H1 (cell line): ENCODE measurements around the gene PLEKHG3. TPM values are rescaled to one million over a fixed set of nuclear protein-coding genes. Genes with fewer than 3 reads are reported as not detected.

Source experiments
- CTCF ChIA-PET: fragments of 300-600 bp; sonication (Branson Sonifier 250); formaldehyde crosslinking; loops from one replicate; lab custom pipeline; 2021; ENCODE audit not compliant: partially characterized antibody; lab: Charles Lee
- POLR2A ChIA-PET: fragments of 300-600 bp; sonication (Branson Sonifier 250); formaldehyde crosslinking; loops from one replicate; lab custom pipeline; 2021; ENCODE audit warnings: inconsistent platforms; ENCODE audit not compliant: partially characterized antibody; lab: Charles Lee
- DNase-seq, 2 experiments: peaks; one replicate each; pipeline versions ENCODE4 v3.0.0 to v3.0.0-alpha.2; 2010 to 2022; ENCODE audit warnings: low spot score in 2 of 2, low read depth in 1 of 2, mixed read lengths in 1 of 2
- FAIRE-seq: peaks from 2 replicates; lab custom pipeline; 2011; peaks lifted over from hg19 to GRCh38; lab: Jason Lieb, UNC
- H2AFZ ChIP-seq: 2 replicates; pipeline ENCODE4 v1.8.1; 2012; ENCODE audit warnings: low read length, inconsistent platforms
- H2AK5ac ChIP-seq: 2 replicates; pipeline ENCODE4 v1.6.1; 2013; ENCODE audit warnings: low read depth, low read length
- H2BK120ac ChIP-seq: replicated peaks from 2 replicates; pipeline ENCODE3; 2013; ENCODE audit warnings: low read depth, low read length, inconsistent platforms
- H2BK12ac ChIP-seq: 2 replicates; pipeline ENCODE4 v1.6.1; 2013; ENCODE audit warnings: low read depth, low read length
- H2BK15ac ChIP-seq: 2 replicates; pipeline ENCODE4 v1.6.1; 2013; ENCODE audit warnings: low read length
- H2BK20ac ChIP-seq: 2 replicates; pipeline ENCODE4 v1.6.1; 2013; ENCODE audit warnings: low read length
- H2BK5ac ChIP-seq: 2 replicates; pipeline ENCODE4 v1.6.1; 2013; ENCODE audit warnings: low read depth, low read length
- H3K14ac ChIP-seq: 2 replicates; pipeline ENCODE4 v1.6.1; 2013; ENCODE audit warnings: inconsistent platforms; ENCODE audit not compliant: insufficient read length
- H3K18ac ChIP-seq: 2 replicates; pipeline ENCODE4 v1.6.1; 2013; ENCODE audit warnings: low read length; ENCODE audit errors: extremely low read depth
- H3K23ac ChIP-seq: 2 replicates; pipeline ENCODE4 v1.6.1; 2013; ENCODE audit warnings: inconsistent platforms; ENCODE audit not compliant: insufficient read length
- H3K23me2 ChIP-seq: 2 replicates; pipeline ENCODE4 v1.6.1; 2013; ENCODE audit warnings: low read depth, low read length
- H3K27ac ChIP-seq: 2 replicates; pipeline ENCODE4 v1.6.1; 2011; ENCODE audit warnings: low read depth, low read length, inconsistent platforms
- H3K27me3 ChIP-seq, 4 experiments: replicated peaks in 1 of 4; 1 replicate in 1 of 4; 2 replicates in 3 of 4; pipeline versions ENCODE4 v1.6.1 to v1.8.1; 2011 to 2013; ENCODE audit warnings: low read length in 3 of 4, mild to moderate bottlenecking in 3 of 4, inconsistent platforms in 2 of 4, mixed read lengths in 2 of 4, moderate library complexity in 1 of 4; ENCODE audit not compliant: control insufficient read depth in 3 of 4, insufficient read depth in 3 of 4; ENCODE audit errors: extremely low read depth in 1 of 4
- H3K36me3 ChIP-seq, 4 experiments: 2 replicates each; pipeline versions ENCODE4 v1.6.1 to v1.8.1; 2011 to 2013; ENCODE audit warnings: mild to moderate bottlenecking in 4 of 4, low read length in 3 of 4, moderate library complexity in 2 of 4, control low read depth in 1 of 4, inconsistent platforms in 1 of 4; ENCODE audit not compliant: insufficient read depth in 4 of 4, control insufficient read depth in 2 of 4
- H3K4ac ChIP-seq: replicated peaks from 2 replicates; pipeline ENCODE3; 2013; ENCODE audit warnings: low read length, low read depth, mixed read lengths, inconsistent platforms; ENCODE audit not compliant: insufficient read length
- H3K4me1 ChIP-seq, 4 experiments: replicated peaks in 1 of 4; 1 replicate in 1 of 4; 2 replicates in 3 of 4; pipeline versions ENCODE4 v1.6.1 to v1.8.1; 2011 to 2013; ENCODE audit warnings: low read length in 3 of 4, inconsistent platforms in 2 of 4, mixed read lengths in 1 of 4; ENCODE audit not compliant: insufficient read depth in 4 of 4, control insufficient read depth in 3 of 4
- H3K4me2 ChIP-seq, 2 experiments: 2 replicates each; pipeline versions ENCODE4 v1.6.1 to v1.8.1; 2011 to 2013; ENCODE audit warnings: low read depth in 2 of 2, low read length in 2 of 2, control low read depth in 1 of 2, inconsistent platforms in 1 of 2, mild to moderate bottlenecking in 1 of 2; ENCODE audit not compliant: insufficient read depth in 1 of 2
- H3K4me3 ChIP-seq, 4 experiments: fragments of 200-600, 300-600 bp in 1 of 4; sonication (generic), shearing (Covaris generic), sonication (Bioruptor Twin) in 1 of 4; 2 replicates each; pipeline versions ENCODE4 v1.5.1 to v1.8.1; 2011 to 2016; ENCODE audit warnings: low read length in 4 of 4, low read depth in 3 of 4, control low read depth in 2 of 4, inconsistent platforms in 2 of 4, mild to moderate bottlenecking in 2 of 4, mixed read lengths in 1 of 4, moderate library complexity in 1 of 4; ENCODE audit not compliant: insufficient read depth in 2 of 4; ENCODE audit errors: extremely low read depth in 1 of 4
- H3K56ac ChIP-seq: replicated peaks from 2 replicates; pipeline ENCODE3; 2013; ENCODE audit warnings: low read depth, mild to moderate bottlenecking, mixed read lengths, low read length, inconsistent platforms; ENCODE audit not compliant: insufficient read length
- H3K79me1 ChIP-seq: 2 replicates; pipeline ENCODE4 v1.6.1; 2013; ENCODE audit warnings: low read depth, low read length, control low read depth
- H3K79me2 ChIP-seq, 2 experiments: 2 replicates each; pipeline versions ENCODE4 v1.6.1 to v1.8.1; 2012 to 2013; ENCODE audit warnings: low read length in 2 of 2, mild to moderate bottlenecking in 2 of 2, inconsistent platforms in 1 of 2; ENCODE audit not compliant: insufficient read depth in 2 of 2, control insufficient read depth in 1 of 2
- H3K9ac ChIP-seq, 4 experiments: replicated peaks in 1 of 4; 1 replicate in 1 of 4; 2 replicates in 3 of 4; pipeline versions ENCODE4 v1.6.1 to v1.8.1; 2011 to 2013; ENCODE audit warnings: low read depth in 3 of 4, low read length in 3 of 4, control low read depth in 2 of 4, mild to moderate bottlenecking in 2 of 4, moderate library complexity in 2 of 4, inconsistent platforms in 1 of 4; ENCODE audit errors: extremely low read depth in 1 of 4
- H3K9me3 ChIP-seq, 2 experiments: 2 replicates each; pipeline versions ENCODE4 v1.6.1 to v1.8.1; 2012 to 2013; ENCODE audit warnings: mild to moderate bottlenecking in 2 of 2, moderate library complexity in 2 of 2, control low read depth in 1 of 2, inconsistent platforms in 1 of 2, low read depth in 1 of 2, low read length in 1 of 2, mixed read lengths in 1 of 2; ENCODE audit not compliant: insufficient read depth in 2 of 2
- H4K20me1 ChIP-seq, 2 experiments: replicated peaks in 1 of 2; 2 replicates each; pipeline versions ENCODE3 to v1.8.1; 2011 to 2013; ENCODE audit warnings: inconsistent platforms in 2 of 2, low read length in 2 of 2, mild to moderate bottlenecking in 1 of 2; ENCODE audit not compliant: insufficient read depth in 2 of 2, control insufficient read depth in 1 of 2
- H4K5ac ChIP-seq: 2 replicates; pipeline ENCODE4 v1.6.1; 2013; ENCODE audit warnings: low read length, low read depth, mixed read lengths, inconsistent platforms; ENCODE audit not compliant: insufficient read length
- H4K8ac ChIP-seq: 2 replicates; pipeline ENCODE4 v1.8.0; 2013; ENCODE audit warnings: mild to moderate bottlenecking, moderate library complexity, low read length, inconsistent platforms; ENCODE audit not compliant: insufficient read depth; ENCODE audit errors: extremely low read depth
- H4K91ac ChIP-seq: replicated peaks from 2 replicates; pipeline ENCODE3; 2013; ENCODE audit warnings: low read length, mixed read lengths, inconsistent platforms; ENCODE audit not compliant: insufficient read length
- ASH2L ChIP-seq: fragments of 200-600, 300-600 bp; sonication (generic); IDR thresholded peaks from one replicate; pipeline ENCODE4 v1.7.1; 2017; ENCODE audit warnings: low read length
- CHD2 ChIP-seq: IDR thresholded peaks from 2 replicates; pipeline ENCODE4 v1.6.1; 2012; ENCODE audit warnings: low read length, improper control_type of control experiment
- GTF2F1 ChIP-seq: IDR thresholded peaks from 2 replicates; pipeline ENCODE4 v1.6.1; 2012; ENCODE audit warnings: low read depth, low read length, improper control_type of control experiment, borderline replicate concordance
- SP4 ChIP-seq: IDR thresholded peaks from 2 replicates; pipeline ENCODE4 v1.6.1; 2012; ENCODE audit warnings: low read length, inconsistent platforms
- TEAD4 ChIP-seq: IDR thresholded peaks from 2 replicates; pipeline ENCODE4 v1.6.1; 2012; ENCODE audit warnings: low read depth, low read length, inconsistent platforms, mixed read lengths
- WGBS, 2 experiments: shearing (Covaris generic) in 1 of 2; methylation state at CpG; one replicate each; pipeline versions ENCODE4 v1.1.6 to v1.1.7; 2013 to 2015; ENCODE audit warnings: low lambda C conversion rate in 2 of 2, mixed read lengths in 2 of 2, inconsistent platforms in 1 of 2, low coverage in 1 of 2, missing lambda C conversion rate in 1 of 2; ENCODE audit not compliant: insufficient replicate concordance in 2 of 2, insufficient coverage in 1 of 2, insufficient read length in 1 of 2; ENCODE audit errors: extremely low coverage in 1 of 2, missing lambda C conversion rate in 1 of 2; 5-methylcytosine and 5-hydroxymethylcytosine counted together
- polyA plus RNA-seq, 7 experiments: library from polyadenylated mRNA; depleted of rRNA in 3 of 7; stranded (reverse) in 5 of 7; unstranded in 2 of 7; fragments of >200 nt in 5 of 7; fragments of 200-250 nt in 2 of 7; gene quantifications; 1 replicate in 5 of 7; 2 replicates in 1 of 7; 4 replicates in 1 of 7; pipeline versions ENCODE4 v1.2.1 to v1.2.3, GENCODE V29; 2011 to 2013; ENCODE audit warnings: missing spikeins in 2 of 7, mixed read lengths in 2 of 7
- total RNA-seq: library from RNA; stranded (reverse); fragmentation: NEBNext Ultra II Directional; extraction: Animal tissue kit (Norgen Biotek cat#: 25700); gene quantifications from 2 replicates; pipeline ENCODE4 v1.2.1, GENCODE V29; 2021

PLEKHG3 gene
- total and polyA plus RNA-seq, 2 of the 8 experiments (the other 6 are each of a cell fraction or from before 2014, with no cell fraction given) = 43.4 to 90.6 TPM

DNA sequence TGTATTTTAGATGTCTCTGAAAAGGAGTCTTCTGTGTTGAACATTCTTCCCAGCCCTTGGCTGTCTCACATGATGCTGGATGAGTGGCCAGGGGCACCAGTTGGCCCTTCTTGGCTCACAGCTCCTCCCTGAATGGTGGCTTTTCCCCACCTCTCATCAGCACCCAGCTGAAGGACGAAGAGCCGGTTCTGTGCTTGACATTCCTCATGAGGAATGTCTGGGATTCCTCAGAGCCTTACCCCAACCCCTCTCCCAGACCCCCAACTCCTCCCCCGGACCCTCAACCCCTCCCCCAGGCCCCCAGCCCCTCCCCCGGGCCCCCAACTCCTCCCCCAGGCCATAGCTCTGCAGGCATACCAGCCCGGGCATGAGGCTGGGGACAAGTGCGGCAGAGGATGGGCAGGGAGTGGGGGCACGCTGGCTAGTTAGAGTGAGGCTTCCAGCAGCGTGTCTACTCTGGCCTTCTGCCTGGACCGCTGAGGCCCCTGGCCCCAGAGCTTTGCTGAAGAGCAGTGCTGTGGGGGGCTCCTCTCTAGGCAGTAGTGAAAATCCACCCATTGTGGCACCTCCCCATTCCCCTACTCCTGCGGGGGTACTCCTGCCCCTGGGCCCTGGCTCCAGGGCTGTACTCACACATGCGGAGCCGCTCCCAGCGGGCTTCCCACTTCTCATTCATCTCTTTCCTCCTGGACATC, 64.3 kb downstream of the PLEKHG3 start:
- Histone ChIP-seq H2AK5ac (no peak overlapping the region), H3K4ac (no peak overlapping the region), H2AFZ (no peak overlapping the region), H2BK5ac (no peak overlapping the region), H3K79me2 (no peaks in the 10 kb centered on the region), H4K91ac (no peak overlapping the region), H3K9ac (no peak overlapping the region), H3K56ac (no peak overlapping the region), H3K23ac (no peak overlapping the region), H3K4me1 (peaks cover 4 to 25% (median 18%) of the 10 kb centered on the region in 4 experiments), H2BK20ac (no peak overlapping the region), H3K4me3 (no peak overlapping the region; a peak in 1 of 8 replicates), H3K23me2 (peaks cover 6% of the 10 kb centered on the region; the same call in 1 of the 2 replicates), H3K9me3 (peaks cover 6 to 12% of the 10 kb centered on the region in 2 experiments; a peak in 3 of 4 replicates), H3K18ac (peak overlapping the region; percentile 48; the same call in 1 of the 2 replicates), H3K14ac (no peak overlapping the region), H3K27me3 (peaks cover 0 to 2% (median 0%) of the 10 kb centered on the region in 4 experiments; a peak in 3 of 7 replicates), H3K79me1 (no peaks in the 10 kb centered on the region), H4K5ac (no peak overlapping the region), H4K20me1 (peaks cover 0 to 6% of the 10 kb centered on the region in 2 experiments), H3K36me3 (no peaks in the 10 kb centered on the region), H2BK120ac (no peak overlapping the region), H4K8ac (no peak overlapping the region), H2BK12ac (no peak overlapping the region), H3K4me2 (no peak overlapping the region), H2BK15ac (no peak overlapping the region), H3K27ac (no peak overlapping the region)
- WGBS, 2 experiments = 76% methylated on average over 10 of the region's 13 CpGs; no CpG with 5 or more reads in 1 of the 2 experiments
- ChIA-PET CTCF (interaction anchor here (0.5 to 7.6 kb wide), 15 partner anchors 8 to 314 kb away, joined by 3 to 64 read pairs (median 5); no protein-coding TSS in a partner anchor), POLR2A (interaction anchor here (1.0 to 1.5 kb wide), 2 partner anchors 55 to 381 kb away, joined by 3 read pairs; partner anchors contain the start of gene MTHFD1)
- no peak for FAIRE-seq
- DNase-seq = no peak
- no peak for TF ChIP-seq SP4
- TF ChIP-seq TEAD4 = 0 out of 2 replicates have a peak, but pooled peaks have one; percentile 44
- no peak for TF ChIP-seq CHD2
- no peak for TF ChIP-seq GTF2F1
- TF ChIP-seq ASH2L = peak; percentile 26
